Measurements from ENCODE around the gene ARHGAP22.

- TF ChIP-seq CTCF (IDR thresholded peaks at IDR 0.05) (no peak), ZFX (IDR thresholded peaks at IDR 0.05; ENCODE audit: borderline replicate concordance) (no peak)
These were observed 200.2 kb downstream of the ARHGAP22 start for GRCh38 chr10:48404646-48405045.
